BLaER1 treated with 17β-estradiol and CSF1 and Interleukin-3, amounts not matched to agents 10 nM and 100 nM (cell line): ENCODE measurements around the gene DIP2B.

Source experiments
- H3K27ac ChIP-seq, 11 experiments: shearing (Covaris generic); formaldehyde crosslinking; 2 replicates each; pipeline ENCODE4 v1.8.1; 2022
- H3K27me3 ChIP-seq, 11 experiments: shearing (Covaris generic); formaldehyde crosslinking; 2 replicates each; pipeline ENCODE4 v1.8.1; 2022
- H3K36me3 ChIP-seq, 11 experiments: shearing (Covaris generic); formaldehyde crosslinking; 2 replicates each; pipeline ENCODE4 v1.8.1; 2022
- H3K4me1 ChIP-seq, 10 experiments: shearing (Covaris generic); formaldehyde crosslinking; 2 replicates each; pipeline ENCODE4 v1.8.1; 2022
- H3K4me2 ChIP-seq, 11 experiments: shearing (Covaris generic); formaldehyde crosslinking; 2 replicates each; pipeline ENCODE4 v1.8.1; 2022
- H3K4me3 ChIP-seq, 10 experiments: shearing (Covaris generic); formaldehyde crosslinking; 2 replicates each; pipeline ENCODE4 v1.8.1; 2022
- H3K9ac ChIP-seq, 11 experiments: shearing (Covaris generic); formaldehyde crosslinking; 2 replicates each; pipeline ENCODE4 v1.8.1; 2022
- H3K9me3 ChIP-seq, 11 experiments: shearing (Covaris generic); formaldehyde crosslinking; replicated peaks in 1 of 11; 2 replicates each; pipeline ENCODE4 v1.8.1; 2022
- H4K20me1 ChIP-seq, 11 experiments: shearing (Covaris generic); formaldehyde crosslinking; 2 replicates each; pipeline ENCODE4 v1.8.1; 2022
- Cebpa-rat ChIP-seq, 11 experiments: shearing (Covaris generic); IDR thresholded peaks; 2 replicates each; pipeline ENCODE4 v1.8.1; 2022

The DIP2B gene

GRCh38 chr12:50637870-50638481 lies 133.2 kb downstream of the DIP2B start:
- Histone ChIP-seq H3K36me3 (peaks cover 5 to 63% (median 37%) of the 10 kb centered on the region in 11 experiments), H3K9me3 (no peaks in the 10 kb centered on the region), H3K4me3 (no peak overlapping the region), H3K27me3 (no peaks in the 10 kb centered on the region), H3K27ac (peak overlapping the region in 7 of 11 experiments; percentile 9 to 56 (median 38); a peak in 11 of 22 replicates), H3K9ac (peak overlapping the region in 3 of 11 experiments; percentile 10 to 43 (median 25); a peak in 3 of 22 replicates), H3K4me1 (peaks cover 18 to 93% (median 59%) of the 10 kb centered on the region in 10 experiments; a peak in 19 of 20 replicates), H4K20me1 (peaks cover 11 to 92% (median 43%) of the 10 kb centered on the region in 11 experiments; a peak in 18 of 22 replicates), H3K4me2 (peak overlapping the region in 6 of 11 experiments; percentile 0 to 82 (median 69); a peak in 10 of 22 replicates)
- no peak for TF ChIP-seq Cebpa-rat (IDR thresholded peaks at IDR 0.05)

GRCh38 chr12:50638482-50638880 lies 133.7 kb downstream of the DIP2B start:
- Histone ChIP-seq H3K4me2 (peak overlapping the region in 1 of 11 experiments; percentile 77; a peak in 1 of 22 replicates), H3K9ac (no peak overlapping the region), H3K4me3 (no peak overlapping the region), H3K4me1 (peaks cover 18 to 88% (median 54%) of the 10 kb centered on the region in 10 experiments; a peak in 19 of 20 replicates), H3K27ac (no peak overlapping the region), H3K27me3 (no peaks in the 10 kb centered on the region), H4K20me1 (peaks cover 11 to 93% (median 43%) of the 10 kb centered on the region in 11 experiments; a peak in 18 of 22 replicates), H3K9me3 (no peaks in the 10 kb centered on the region), H3K36me3 (peaks cover 9 to 63% (median 37%) of the 10 kb centered on the region in 11 experiments; a peak in 21 of 22 replicates)
- TF ChIP-seq Cebpa-rat (IDR thresholded peaks at IDR 0.05) = no peak

GRCh38 chr12:50639721-50640120 lies 134.9 kb downstream of the DIP2B start:
- no peak for TF ChIP-seq Cebpa-rat (IDR thresholded peaks at IDR 0.05)
- Histone ChIP-seq H3K36me3 (peaks cover 12 to 70% (median 44%) of the 10 kb centered on the region in 11 experiments), H3K4me3 (no peak overlapping the region), H3K9ac (0 out of 22 replicates have a peak overlapping the region, but pooled peaks of 1 of the 11 experiments have one; percentile 39), H3K4me2 (peak overlapping the region in 3 of 11 experiments; percentile 13 to 38 (median 15); a peak in 1 of 22 replicates), H3K27ac (no peak overlapping the region), H3K4me1 (peaks cover 18 to 76% (median 43%) of the 10 kb centered on the region in 10 experiments; a peak in 19 of 20 replicates), H4K20me1 (peaks cover 11 to 93% (median 40%) of the 10 kb centered on the region in 11 experiments; a peak in 18 of 22 replicates), H3K9me3 (no peaks in the 10 kb centered on the region), H3K27me3 (no peaks in the 10 kb centered on the region)

GRCh38 chr12:50640321-50640939 lies 135.6 kb downstream of the DIP2B start:
- Histone ChIP-seq H3K27me3 (no peaks in the 10 kb centered on the region), H3K36me3 (peaks cover 12 to 72% (median 44%) of the 10 kb centered on the region in 11 experiments), H3K4me1 (peaks cover 14 to 69% (median 36%) of the 10 kb centered on the region in 10 experiments; a peak in 19 of 20 replicates), H3K9ac (peak overlapping the region in 1 of 11 experiments; percentile 39; a peak in 1 of 22 replicates), H3K9me3 (no peaks in the 10 kb centered on the region), H3K27ac (no peak overlapping the region), H3K4me2 (peak overlapping the region in 2 of 11 experiments; percentile 11 to 38; a peak in 2 of 22 replicates), H4K20me1 (peaks cover 9 to 93% (median 40%) of the 10 kb centered on the region in 11 experiments; a peak in 18 of 22 replicates), H3K4me3 (no peak overlapping the region)
- no peak for TF ChIP-seq Cebpa-rat (IDR thresholded peaks at IDR 0.05)

- no peak for TF ChIP-seq Cebpa-rat (IDR thresholded peaks at IDR 0.05)
- peaks cover 2 to 94% (median 34%) of the 10 kb centered on the region in 11 experiments; a peak in 18 of 22 replicates for H4K20me1 ChIP-seq
- peak overlapping the region in 10 of 11 experiments; percentile 12 to 61 (median 29); a peak in 15 of 22 replicates for H3K4me2 ChIP-seq
- H3K9me3 ChIP-seq = no peaks in the 10 kb centered on the region
- H3K36me3 ChIP-seq = peaks cover 12 to 74% (median 49%) of the 10 kb centered on the region in 11 experiments
- peak overlapping the region in 1 of 11 experiments; percentile 22; a peak in 1 of 22 replicates for H3K9ac ChIP-seq
- no peak overlapping the region for H3K27ac ChIP-seq
- no peaks in the 10 kb centered on the region for H3K27me3 ChIP-seq
- peaks cover 5 to 57% (median 28%) of the 10 kb centered on the region in 10 experiments; a peak in 19 of 20 replicates for H3K4me1 ChIP-seq
- no peak overlapping the region for H3K4me3 ChIP-seq
These were observed 136.8 kb downstream of the DIP2B start for GRCh38 chr12:50641566-50641965.

GRCh38 chr12:50642035-50642451 lies 137.3 kb downstream of the DIP2B start:
- Histone ChIP-seq H3K9ac (no peak overlapping the region), H3K27me3 (no peaks in the 10 kb centered on the region), H3K4me3 (no peak overlapping the region), H3K4me1 (peaks cover 5 to 54% (median 24%) of the 10 kb centered on the region in 10 experiments; a peak in 19 of 20 replicates), H4K20me1 (peaks cover 0 to 94% (median 38%) of the 10 kb centered on the region in 11 experiments; a peak in 17 of 22 replicates), H3K27ac (no peak overlapping the region), H3K36me3 (peaks cover 12 to 75% (median 52%) of the 10 kb centered on the region in 11 experiments), H3K4me2 (peak overlapping the region in 2 of 11 experiments; percentile 43 to 51; a peak in 2 of 22 replicates), H3K9me3 (no peaks in the 10 kb centered on the region)
- no peak for TF ChIP-seq Cebpa-rat (IDR thresholded peaks at IDR 0.05)

GRCh38 chr12:50642761-50643160 lies 138.0 kb downstream of the DIP2B start:
- TF ChIP-seq Cebpa-rat (IDR thresholded peaks at IDR 0.05) = no peak
- Histone ChIP-seq H3K36me3 (peaks cover 12 to 82% (median 56%) of the 10 kb centered on the region in 11 experiments), H3K4me2 (no peak overlapping the region), H3K9me3 (no peaks in the 10 kb centered on the region), H4K20me1 (peaks cover 0 to 94% (median 39%) of the 10 kb centered on the region in 11 experiments; a peak in 17 of 22 replicates), H3K27me3 (no peaks in the 10 kb centered on the region), H3K27ac (no peak overlapping the region), H3K4me3 (no peak overlapping the region), H3K9ac (no peak overlapping the region), H3K4me1 (peaks cover 5 to 50% (median 17%) of the 10 kb centered on the region in 10 experiments; a peak in 19 of 20 replicates)

- Histone ChIP-seq H3K4me2 (no peak overlapping the region), H3K4me1 (peaks cover 0 to 7% (median under 1%) of the 10 kb centered on the region in 10 experiments; a peak in 6 of 20 replicates), H3K9ac (no peak overlapping the region), H3K27me3 (no peaks in the 10 kb centered on the region), H3K4me3 (no peak overlapping the region), H4K20me1 (peaks cover 0 to 91% (median 31%) of the 10 kb centered on the region in 11 experiments; a peak in 12 of 22 replicates), H3K27ac (no peak overlapping the region), H3K9me3 (no peaks in the 10 kb centered on the region), H3K36me3 (peaks cover 9 to 82% (median 56%) of the 10 kb centered on the region in 11 experiments; a peak in 21 of 22 replicates)
- TF ChIP-seq Cebpa-rat (IDR thresholded peaks at IDR 0.05) = no peak
These were observed 142.2 kb downstream of the DIP2B start for GRCh38 chr12:50647031-50647430.
